ENCODE measurements around the gene CCDC141.

The CCDC141 gene

GRCh38 chr2:178827739-178828485, 222.0 kb downstream of the CCDC141 start:
- DNase-seq (ENCODE audit: low read depth) = no peak

DNA sequence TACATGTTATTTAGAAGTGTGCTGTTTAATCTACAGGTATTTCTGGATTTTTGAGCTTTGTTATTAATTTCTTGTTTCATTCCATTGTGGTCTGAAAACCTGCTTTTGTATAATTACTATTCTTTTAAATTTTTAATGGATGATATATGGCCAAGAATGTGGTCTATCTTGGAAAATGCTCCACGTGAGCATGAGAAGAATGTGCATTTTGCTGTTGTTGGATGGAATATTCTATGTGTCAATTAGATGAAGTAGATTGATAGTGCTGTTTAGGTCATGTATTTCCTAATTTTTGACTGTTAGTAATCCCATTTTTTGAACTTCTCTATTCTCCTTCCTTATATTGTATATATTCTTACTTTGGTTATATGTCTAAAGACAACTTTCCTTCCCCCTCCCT, 222.8 kb downstream of the CCDC141 start:
- DNase-seq (ENCODE audit: low read depth) = no peak

- DNase-seq (ENCODE audit: low read depth) = peak; percentile 47
Observed at GRCh38 chr2:178825183-178825582, 224.8 kb downstream of the CCDC141 start.

GRCh38 chr2:178824181-178824580, 225.8 kb downstream of the CCDC141 start:
- DNase-seq (ENCODE audit: low read depth) = no peak

DNA sequence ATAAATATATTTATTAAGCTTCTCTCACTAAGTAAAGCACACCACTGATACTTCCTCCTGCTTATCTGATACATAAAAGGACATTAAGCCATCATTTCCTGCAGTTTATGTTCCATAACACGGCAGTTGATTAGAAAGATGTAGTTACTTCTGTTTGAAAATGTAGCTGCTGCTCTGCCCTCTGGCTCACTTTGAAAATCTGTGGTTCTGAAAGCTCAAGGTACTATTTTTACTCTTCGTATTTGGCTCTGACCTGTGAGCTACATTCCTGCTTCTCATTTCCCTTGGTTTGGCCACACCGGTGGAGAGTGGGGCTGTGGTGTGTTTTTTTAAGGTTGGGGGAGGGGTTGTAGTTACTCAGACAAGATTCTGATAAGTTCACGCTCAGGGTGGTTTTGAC, 229.9 kb downstream of the CCDC141 start:
- peak; percentile 14 for DNase-seq (ENCODE audit: low read depth)

GRCh38 chr2:178819147-178819875, 230.6 kb downstream of the CCDC141 start:
- DNase-seq (ENCODE audit: low read depth) = no peak

DNA sequence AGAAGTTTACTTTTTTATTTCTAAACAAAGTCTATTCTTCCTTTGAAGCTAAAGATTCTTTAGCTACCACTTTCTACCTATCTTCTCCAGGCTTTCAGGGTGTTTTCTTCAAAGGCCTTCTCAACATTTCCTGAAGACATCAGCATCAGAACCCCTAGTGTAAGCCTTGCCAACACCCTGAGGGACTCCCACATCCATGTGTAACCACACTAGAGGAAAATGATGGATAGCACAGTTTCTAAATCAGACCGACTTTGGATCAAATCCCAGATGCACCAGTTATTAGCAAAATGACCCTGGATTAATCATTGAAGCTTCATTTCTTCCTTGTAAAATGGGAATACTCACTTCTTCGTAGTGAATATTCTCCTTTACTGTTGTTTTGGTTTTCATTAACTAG, 238.0 kb downstream of the CCDC141 start:
- no peak for DNase-seq (ENCODE audit: low read depth)

DNA sequence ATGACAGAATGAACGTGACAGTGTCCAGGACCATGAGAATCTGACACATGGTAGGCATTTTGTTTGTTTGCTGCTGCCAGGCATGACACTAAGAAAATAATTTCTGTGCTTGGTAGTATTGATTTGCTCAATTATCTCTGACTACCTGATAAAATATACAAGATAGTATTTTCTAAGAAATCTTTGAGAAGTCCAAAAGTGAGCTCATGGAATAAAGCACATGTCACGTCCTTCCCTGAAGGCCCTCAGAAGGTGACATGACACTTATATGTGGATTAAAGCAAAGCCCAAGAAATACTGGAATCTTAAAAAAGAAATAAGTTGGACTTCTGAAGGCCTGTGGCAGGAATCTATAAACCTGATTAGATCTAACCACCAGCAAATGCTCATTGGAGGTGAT, 238.9 kb downstream of the CCDC141 start:
- DNase-seq (ENCODE audit: low read depth) = no peak

DNA sequence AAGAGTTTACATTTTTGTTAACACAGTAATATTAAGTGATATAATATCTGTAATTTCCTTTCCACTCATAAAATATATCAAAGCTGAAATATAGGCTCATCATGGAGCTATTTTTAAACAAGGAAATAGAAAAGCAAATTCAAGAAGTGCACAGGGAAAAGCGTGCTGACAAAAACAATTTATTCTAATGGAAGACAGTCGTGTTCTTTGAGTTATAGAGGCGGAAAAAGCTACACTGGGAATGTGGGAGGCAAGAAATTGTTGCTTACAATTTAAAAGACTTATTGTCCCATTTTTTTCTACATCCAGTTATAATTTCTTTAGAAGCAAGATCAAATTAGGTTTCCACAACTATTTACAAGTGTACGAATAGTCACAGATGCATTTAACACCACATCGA, 239.5 kb downstream of the CCDC141 start:
- no peak for DNase-seq (ENCODE audit: low read depth)

GRCh38 chr2:178807227-178808008, 242.5 kb downstream of the CCDC141 start, which contains the start of gene TTN:
Gene TTN (minus strand): TSS chr2:178807423. CDS start chr2:178804642, 2,781 bp downstream.
- no peak for DNase-seq (ENCODE audit: low read depth)

DNA sequence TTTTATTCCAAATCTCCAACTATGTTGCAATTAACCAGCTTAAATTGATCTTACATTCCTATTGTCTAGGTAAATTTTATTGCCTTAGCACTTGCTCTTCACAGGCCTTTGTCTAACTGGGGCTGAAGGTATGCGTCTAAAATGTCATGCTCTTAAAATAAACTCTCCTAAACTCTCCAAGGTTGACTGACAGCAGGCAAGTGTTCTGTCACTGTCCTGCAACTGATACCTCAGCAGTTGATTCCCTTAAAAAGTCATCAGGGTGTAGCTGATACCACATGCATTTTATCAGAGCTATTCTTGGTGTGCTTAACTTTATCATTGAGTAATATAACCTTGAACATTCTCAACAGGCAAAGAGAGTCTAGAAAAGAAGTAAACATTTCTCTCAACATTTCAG, 243.4 kb downstream of the CCDC141 start:
- no peak for DNase-seq (ENCODE audit: low read depth)

DNA sequence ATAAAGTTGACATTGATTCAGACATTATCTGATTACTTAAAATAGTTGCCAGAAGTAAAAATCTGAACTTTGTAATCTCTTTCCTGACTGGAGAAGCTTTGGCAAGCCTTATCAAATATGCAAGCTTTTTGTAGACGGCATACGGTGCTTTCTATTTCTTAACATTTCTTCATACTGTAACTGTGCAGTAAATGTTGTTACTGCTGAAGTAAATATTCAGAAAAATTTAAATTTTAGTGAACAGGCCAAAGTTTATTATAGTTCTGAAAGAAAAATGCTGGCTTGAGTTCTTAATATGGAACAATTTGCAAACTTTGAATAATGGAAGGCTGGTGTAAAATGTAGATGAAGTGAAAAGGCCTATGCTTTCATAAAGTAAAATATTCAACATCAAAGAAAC, 244.5 kb downstream of the CCDC141 start:
- no peak for DNase-seq (ENCODE audit: low read depth)

- DNase-seq (ENCODE audit: low read depth) = no peak
Observed at GRCh38 chr2:178804791-178805190, 245.1 kb downstream of the CCDC141 start.

- DNase-seq (ENCODE audit: low read depth) = no peak
Observed at GRCh38 chr2:178800510-178800909, 249.4 kb downstream of the CCDC141 start.

DNA sequence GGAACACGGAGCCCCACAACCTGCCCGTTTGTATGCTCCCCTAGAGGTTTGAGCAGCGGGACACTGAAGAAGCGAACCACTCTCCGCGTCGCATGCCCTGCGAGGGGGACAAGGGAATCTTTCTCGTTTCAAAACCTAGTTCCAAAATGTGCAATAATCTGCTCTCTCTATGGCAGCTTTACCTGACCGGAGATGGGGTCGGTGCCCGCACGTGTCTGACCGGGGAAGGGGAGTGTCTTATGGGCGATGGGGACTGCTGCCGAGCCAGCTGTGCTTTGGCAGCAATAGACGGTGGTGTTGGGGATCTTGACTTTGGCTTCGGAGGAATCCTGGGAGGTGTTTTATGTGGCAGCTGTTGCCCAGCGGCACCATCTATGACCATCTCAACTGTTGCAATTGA, 250.6 kb downstream of the CCDC141 start:
- no peak for DNase-seq (ENCODE audit: low read depth)

DNA sequence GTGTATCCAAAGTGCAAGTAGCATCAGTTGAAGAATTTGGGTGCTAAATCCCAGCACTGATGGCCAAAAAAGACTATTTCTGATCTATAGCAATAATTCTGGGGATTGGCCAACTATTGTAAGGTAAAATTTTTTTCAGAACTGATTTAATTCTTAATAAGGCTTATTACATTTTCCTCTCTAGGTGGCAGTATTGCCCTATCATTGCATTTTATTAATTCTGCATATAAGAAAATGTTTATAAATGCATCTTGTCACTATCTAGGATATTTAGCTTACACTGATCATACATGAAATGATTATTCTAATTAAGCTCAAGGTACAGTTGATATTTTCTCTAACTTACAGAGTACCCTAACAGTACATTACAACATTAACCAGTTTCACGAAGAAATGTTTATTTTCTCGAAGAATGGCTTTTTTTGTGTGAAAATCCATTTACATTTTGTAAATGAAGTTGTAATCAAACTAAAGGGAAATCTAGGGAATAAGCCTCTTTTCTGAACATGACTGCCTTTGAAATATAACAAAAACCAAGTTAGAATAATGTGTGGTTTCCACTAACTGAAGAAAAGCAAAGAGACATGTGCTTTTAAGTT, 253.8 kb downstream of the CCDC141 start:
- DNase-seq (ENCODE audit: low read depth) = peak; percentile 9

- DNase-seq (ENCODE audit: low read depth) = no peak
Observed at GRCh38 chr2:178787934-178788333, 262.0 kb downstream of the CCDC141 start.

DNA sequence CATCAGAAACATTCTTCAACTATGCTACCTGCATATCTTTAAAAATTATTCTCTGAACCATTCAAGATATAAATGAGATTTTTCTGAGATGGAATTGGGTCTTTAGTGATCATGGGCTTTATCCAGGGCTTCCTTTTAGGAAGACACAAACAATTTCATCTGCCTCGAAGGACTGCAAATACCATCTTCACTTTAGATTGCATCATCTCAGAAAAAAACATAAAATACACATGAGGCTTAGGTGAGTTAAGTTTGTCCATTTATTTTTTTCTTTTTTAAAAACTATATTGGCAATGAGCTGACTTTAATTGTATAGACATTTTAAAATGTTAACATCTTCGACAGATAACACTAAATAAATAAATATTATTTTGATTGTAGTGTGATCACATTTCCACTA, 262.8 kb downstream of the CCDC141 start:
- no peak for DNase-seq (ENCODE audit: low read depth)

- DNase-seq (ENCODE audit: low read depth) = no peak
Observed at GRCh38 chr2:178783889-178784288, 266.0 kb downstream of the CCDC141 start.

- no peak for DNase-seq (ENCODE audit: low read depth)
Observed at GRCh38 chr2:178782236-178782635, 267.7 kb downstream of the CCDC141 start.

Data from non-pigmented ciliary epithelial cell (primary cell).